Common myeloid progenitor, CD34-positive (primary cell): ENCODE measurements around the gene SECISBP2.
A peak's percentile ranks its signal among the peaks of the same experiment; 100 is the strongest.
"Not testable (repeated sequence)": the region's sequence is repeated elsewhere in the genome, so short reads cannot be mapped to it uniquely, and the experiment has no call there.

Source experiments
- CTCF ChIA-PET: fragments of 350-600 bp; sonication (Branson Sonifier 250); formaldehyde crosslinking; loops from one replicate; lab custom pipeline; 2021; ENCODE audit warnings: antibody characterized with exemption; lab: Charles Lee
- POLR2A ChIA-PET: fragments of 350-600 bp; sonication (Branson Sonifier 250); formaldehyde crosslinking; loops from one replicate; lab custom pipeline; 2021; ENCODE audit warnings: antibody characterized with exemption; lab: Charles Lee
- DNase-seq, 3 donors: peaks; one replicate each; pipeline versions ENCODE4 v3.0.0 to v3.0.0-alpha.2; 2013
- H3K27ac ChIP-seq, 2 experiments: 1 replicate in 1 of 2; 2 replicates in 1 of 2; pipeline ENCODE4 v1.7.0; 2013; ENCODE audit warnings: inconsistent platforms in 2 of 2, low read length in 2 of 2, mild to moderate bottlenecking in 2 of 2, low read depth in 1 of 2, moderate library complexity in 1 of 2; ENCODE audit not compliant: severe bottlenecking in 2 of 2, insufficient read depth in 1 of 2, poor library complexity in 1 of 2
- H3K27me3 ChIP-seq, 5 experiments: replicated peaks in 2 of 5; 1 replicate in 3 of 5; 2 replicates in 2 of 5; pipeline versions ENCODE4 v1.6.1 to v1.7.0; 2013; ENCODE audit warnings: low read length in 4 of 5, mild to moderate bottlenecking in 2 of 5, moderate library complexity in 2 of 5, inconsistent platforms in 1 of 5; ENCODE audit not compliant: insufficient read depth in 5 of 5, control insufficient read depth in 4 of 5
- H3K36me3 ChIP-seq, 4 experiments: 1 replicate in 2 of 4; 2 replicates in 2 of 4; pipeline versions ENCODE4 v1.6.1 to v1.7.0; 2013; ENCODE audit warnings: low read length in 3 of 4, control low read depth in 1 of 4, mild to moderate bottlenecking in 1 of 4; ENCODE audit not compliant: control insufficient read depth in 4 of 4, insufficient read depth in 4 of 4
- H3K4me1 ChIP-seq, 4 experiments: 1 replicate in 3 of 4; 2 replicates in 1 of 4; pipeline versions ENCODE4 v1.6.1 to v1.7.1; 2013; ENCODE audit warnings: low read length in 3 of 4, mild to moderate bottlenecking in 3 of 4, control low read depth in 1 of 4, inconsistent platforms in 1 of 4, moderate library complexity in 1 of 4; ENCODE audit not compliant: control insufficient read depth in 4 of 4, insufficient read depth in 4 of 4; ENCODE audit errors: control extremely low read depth in 1 of 4
- H3K4me3 ChIP-seq, 7 experiments: 1 replicate in 4 of 7; 2 replicates in 3 of 7; pipeline versions ENCODE4 v1.5.1 to v1.7.0; 2013; ENCODE audit warnings: mild to moderate bottlenecking in 7 of 7, low read length in 6 of 7, moderate library complexity in 6 of 7, inconsistent platforms in 2 of 7, low read depth in 2 of 7, control low read depth in 1 of 7; ENCODE audit not compliant: insufficient read depth in 4 of 7, control insufficient read depth in 1 of 7; ENCODE audit errors: extremely low read depth in 1 of 7
- H3K9me3 ChIP-seq, 5 experiments: 1 replicate in 4 of 5; 2 replicates in 1 of 5; pipeline versions ENCODE4 v1.6.1 to v1.7.1; 2013; ENCODE audit warnings: low read length in 4 of 5, mild to moderate bottlenecking in 2 of 5, inconsistent platforms in 1 of 5, low read depth in 1 of 5, moderate library complexity in 1 of 5; ENCODE audit not compliant: control insufficient read depth in 4 of 5, insufficient read depth in 2 of 5; ENCODE audit errors: control extremely low read depth in 1 of 5
- WGBS: methylation state at CpG from one replicate; pipeline ENCODE4 v1.1.5; 2013; ENCODE audit not compliant: insufficient coverage; 5-methylcytosine and 5-hydroxymethylcytosine counted together

The SECISBP2 gene

DNA sequence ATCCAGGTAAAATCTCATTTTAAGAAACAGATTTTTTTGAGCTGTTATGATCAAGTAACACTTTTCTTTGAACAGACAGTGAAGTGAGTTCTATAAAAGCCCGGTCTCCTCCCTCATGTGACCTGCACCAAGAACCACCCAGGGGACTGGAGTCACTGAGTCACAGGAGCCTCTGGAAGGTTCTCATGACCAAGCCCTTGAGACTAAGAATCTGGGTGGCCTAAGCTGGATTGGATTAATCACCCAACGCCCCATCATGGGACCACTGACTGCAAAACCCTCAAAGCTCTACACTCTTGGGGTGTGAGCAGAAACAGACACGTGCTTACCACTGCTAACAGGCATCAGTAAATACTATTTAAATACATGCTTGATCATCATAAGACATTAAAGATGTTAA is 48.4 kb downstream of the SECISBP2 start:
- Histone ChIP-seq H3K36me3 (peaks cover 11 to 17% (median 14%) of the 10 kb centered on the region in 4 experiments), H3K27ac (no peak overlapping the region), H3K4me1 (peaks cover 0 to 12% (median 7%) of the 10 kb centered on the region in 4 experiments), H3K27me3 (no peaks in the 10 kb centered on the region), H3K9me3 (no peaks in the 10 kb centered on the region), H3K4me3 (no peak overlapping the region)
- ChIA-PET CTCF (interaction anchor here (1.5 kb wide), 1 partner anchor 9 kb away, joined by 5 read pairs; no protein-coding TSS in a partner anchor), POLR2A (no interaction called here)
- WGBS, result 100% methylated on average over 2 of the region's 3 CpGs
- DNase-seq, result no peak

DNA sequence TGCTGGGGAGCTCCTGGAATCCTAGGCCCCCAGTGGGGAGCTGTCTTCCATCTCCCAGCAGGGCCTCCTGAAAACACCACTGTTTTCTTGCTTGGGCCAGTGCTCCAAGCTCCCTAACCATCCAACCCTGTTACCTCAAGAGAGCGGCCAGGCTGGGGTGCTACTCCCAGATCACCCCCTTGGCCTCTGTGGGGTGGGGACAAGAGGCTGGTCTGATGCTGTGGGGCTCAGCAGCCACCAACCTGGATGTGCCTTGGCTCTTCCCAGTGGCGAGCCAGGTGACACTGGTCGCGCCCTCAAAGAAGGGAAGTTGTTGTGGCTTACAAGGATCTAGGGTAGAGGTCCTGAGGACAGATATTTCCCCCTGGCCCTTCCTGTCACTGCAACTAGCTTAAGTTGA is 49.0 kb downstream of the SECISBP2 start:
- ChIA-PET POLR2A (no interaction called here), CTCF (interaction anchor here (0.9 to 1.5 kb wide), 2 partner anchors 10 to 17 kb away, joined by 4 to 5 read pairs; no protein-coding TSS in a partner anchor)

DNA sequence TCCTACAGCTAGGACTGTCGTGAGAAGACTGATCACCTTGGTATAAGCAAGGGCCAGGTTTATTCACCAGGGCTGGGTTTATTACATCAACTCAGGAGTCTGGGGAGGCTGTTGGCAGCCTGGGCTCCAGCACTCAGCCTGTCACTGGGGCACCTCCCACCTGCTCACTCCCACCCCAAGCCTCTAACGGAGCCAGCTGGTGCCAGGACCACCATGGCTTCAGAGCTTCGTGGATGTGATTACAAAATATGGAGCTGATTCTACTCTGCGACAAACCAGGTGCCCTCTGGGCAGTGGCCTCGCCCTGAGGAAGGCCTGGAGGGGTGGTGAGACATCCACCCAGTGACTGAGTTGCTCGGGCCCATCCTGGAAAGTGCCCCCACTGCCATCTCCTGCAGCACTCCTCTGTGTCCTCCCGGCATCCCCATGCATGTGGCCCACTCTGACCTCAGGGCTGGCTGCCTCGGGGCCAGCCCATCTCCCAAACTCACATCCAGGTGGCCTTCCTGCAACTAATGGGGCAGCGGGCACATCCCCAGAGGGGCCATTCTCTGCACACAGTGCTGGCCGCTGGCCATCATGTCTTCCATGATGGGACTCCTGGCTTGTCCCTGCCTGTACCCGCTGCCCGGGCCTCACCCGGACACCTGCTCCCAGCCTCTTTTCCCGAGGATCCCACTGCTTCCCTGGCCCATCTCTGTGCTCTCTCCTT is 49.6 kb downstream of the SECISBP2 start:
- Histone ChIP-seq H3K4me1 (peaks cover 0 to 12% (median 7%) of the 10 kb centered on the region in 4 experiments), H3K4me3 (no peak overlapping the region), H3K27ac (no peak overlapping the region), H3K9me3 (no peaks in the 10 kb centered on the region), H3K36me3 (peaks cover 0 to 8% (median 4%) of the 10 kb centered on the region in 4 experiments), H3K27me3 (no peaks in the 10 kb centered on the region)
- ChIA-PET CTCF (interaction anchor here (0.9 to 1.5 kb wide), 2 partner anchors 10 to 16 kb away, joined by 4 to 5 read pairs; no protein-coding TSS in a partner anchor), POLR2A (no interaction called here)
- WGBS, result 95% methylated on average over 12 of the region's 14 CpGs
- DNase-seq, result no peak

More for the DNA sequence above, 49.0 kb downstream of the SECISBP2 start:
- peaks cover 0 to 12% (median 7%) of the 10 kb centered on the region in 4 experiments for H3K4me1 ChIP-seq
- H3K4me3 ChIP-seq, result no peak overlapping the region
- H3K27ac ChIP-seq, result no peak overlapping the region
- 84% methylated on average over 4 of the region's 4 CpGs for WGBS
- H3K9me3 ChIP-seq, result no peaks in the 10 kb centered on the region
- peaks cover 6 to 11% (median 9%) of the 10 kb centered on the region in 4 experiments for H3K36me3 ChIP-seq
- no peak for DNase-seq
- no peaks in the 10 kb centered on the region for H3K27me3 ChIP-seq

DNA sequence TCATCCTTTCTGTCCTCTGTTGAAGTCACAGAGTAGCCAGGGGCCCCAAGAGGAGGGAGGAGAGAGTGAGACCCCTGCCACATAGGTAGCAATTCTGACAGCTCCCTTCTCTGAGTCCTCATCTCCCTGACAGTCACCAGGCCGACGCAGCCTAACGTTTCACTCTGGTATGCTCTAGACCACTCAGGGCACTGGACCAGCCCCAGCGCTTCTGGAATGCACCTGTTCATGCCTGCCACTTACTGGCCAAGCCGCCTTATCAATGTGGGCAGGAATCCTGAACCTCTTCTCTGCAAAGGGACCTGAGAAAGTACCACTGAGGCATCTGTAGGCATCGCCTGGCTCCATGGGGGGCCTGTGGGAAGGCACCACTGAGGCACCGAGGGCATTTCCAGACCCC is 50.2 kb downstream of the SECISBP2 start:
- 98% methylated on average over 7 of the region's 7 CpGs for WGBS
- DNase-seq, result no peak
- Histone ChIP-seq H3K4me1 (peaks cover 0 to 13% (median 12%) of the 10 kb centered on the region in 4 experiments), H3K4me3 (no peak overlapping the region), H3K27ac (no peak overlapping the region), H3K36me3 (peaks cover 0 to 4% (median under 1%) of the 10 kb centered on the region in 4 experiments), H3K27me3 (no peaks in the 10 kb centered on the region), H3K9me3 (no peaks in the 10 kb centered on the region)
- ChIA-PET POLR2A (no interaction called here), CTCF (no interaction called here)

DNA sequence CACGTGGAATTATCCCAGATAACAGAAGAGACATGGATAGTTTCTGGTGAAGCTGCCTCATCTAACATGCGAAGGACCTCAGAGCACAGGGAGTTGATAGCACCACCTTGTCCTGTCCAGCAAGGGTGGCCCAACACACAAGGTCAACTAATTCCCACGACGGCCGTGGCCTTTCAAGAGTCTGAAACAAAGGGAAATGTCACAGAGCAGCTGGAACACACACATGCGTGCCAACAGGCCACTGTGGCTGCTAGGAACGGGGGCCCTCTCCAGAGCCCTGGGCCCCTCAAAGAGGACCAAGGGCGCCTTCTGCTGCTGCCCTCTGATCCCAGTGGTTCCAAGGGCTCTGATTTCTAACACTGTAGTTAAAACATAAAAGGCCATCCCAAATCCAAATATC is 50.7 kb downstream of the SECISBP2 start:
- POLR2A ChIA-PET, result no interaction called here
- Histone ChIP-seq H3K4me1 (peaks cover 0 to 18% (median 16%) of the 10 kb centered on the region in 4 experiments), H3K9me3 (no peaks in the 10 kb centered on the region), H3K4me3 (no peak overlapping the region), H3K27me3 (no peaks in the 10 kb centered on the region), H3K27ac (no peak overlapping the region), H3K36me3 (peaks cover 0 to 3% (median 0%) of the 10 kb centered on the region in 4 experiments)
- DNase-seq, result no peak
- CTCF ChIA-PET, result no interaction called here
- WGBS, result 98% methylated on average over 8 of the region's 8 CpGs

DNA sequence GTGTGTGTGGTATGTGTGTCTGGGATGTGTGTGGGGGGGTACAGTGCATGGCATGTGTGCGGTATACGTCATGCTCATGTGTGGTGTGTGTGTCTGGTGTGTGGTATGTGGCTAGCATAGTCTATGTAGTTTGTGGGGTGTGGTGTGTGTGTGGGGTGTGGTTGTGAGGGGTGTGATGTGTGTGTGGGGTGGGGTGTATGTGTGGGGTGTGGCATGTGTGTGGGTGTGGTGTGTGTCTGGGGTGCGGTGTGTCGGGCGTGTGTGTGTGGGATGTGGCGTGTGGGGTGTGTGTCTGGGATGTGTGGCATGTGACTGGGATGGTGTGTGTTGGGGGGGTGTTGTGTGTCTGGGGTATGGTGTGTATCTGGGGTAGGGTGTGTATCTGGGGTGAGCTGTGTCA is 52.3 kb downstream of the SECISBP2 start:
- ChIA-PET CTCF (no interaction called here), POLR2A (no interaction called here)
- peak overlapping the region in 1 of 2 experiments; percentile 35 for H3K27ac ChIP-seq
- no peaks in the 10 kb centered on the region for H3K27me3 ChIP-seq
- WGBS, result 88% methylated on average over 6 of the region's 6 CpGs
- peaks cover under 1 to 34% (median 31%) of the 10 kb centered on the region in 4 experiments for H3K4me1 ChIP-seq
- peaks cover 0 to 2% (median 0%) of the 10 kb centered on the region in 4 experiments for H3K36me3 ChIP-seq
- H3K9me3 ChIP-seq, result no peaks in the 10 kb centered on the region
- DNase-seq, result no peak
- no peak overlapping the region for H3K4me3 ChIP-seq

DNA sequence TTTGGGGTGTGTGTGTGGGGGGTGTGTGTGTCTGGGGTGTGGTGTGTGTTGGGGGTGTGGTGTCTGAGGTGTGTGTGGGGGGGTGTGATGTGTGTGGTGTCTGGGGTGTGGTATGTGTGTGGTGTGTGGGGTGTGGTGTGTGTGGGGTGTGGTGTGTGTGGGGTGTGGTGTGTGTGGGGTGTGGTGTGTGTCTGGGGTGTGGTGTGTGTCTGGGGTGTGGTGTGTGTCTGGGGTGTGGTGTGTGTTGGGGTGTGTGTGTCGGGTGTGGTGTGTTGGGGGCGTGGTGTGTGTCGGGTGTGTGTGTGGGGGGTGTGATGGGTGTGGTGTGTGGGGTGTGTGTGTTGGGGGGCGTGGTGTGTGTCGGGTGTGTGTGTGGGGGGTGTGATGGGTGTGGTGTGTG is 53.5 kb downstream of the SECISBP2 start:
- H3K4me1 ChIP-seq, result peaks cover 8 to 46% (median 40%) of the 10 kb centered on the region in 4 experiments
- H3K27ac ChIP-seq, H3K9me3 ChIP-seq, H3K36me3 ChIP-seq, H3K4me3 ChIP-seq, H3K27me3 ChIP-seq, POLR2A ChIA-PET, CTCF ChIA-PET: not testable (repeated sequence)
- WGBS, result no CpG with 5 or more reads among the region's 5 CpGs
- peak in 1 of 3 donors; percentile 23 for DNase-seq
